ENCODE data around the gene ATP7B. TPM values are rescaled to one million over a fixed set of nuclear protein-coding genes. Genes with fewer than 3 reads are reported as not detected.

Gene ATP7B
- total RNA-seq, 1 donor: 5.6 TPM

GRCh38 chr13:52009946-52010345, 1.3 kb downstream of the ATP7B start:
- no peak for DNase-seq (ENCODE audit: low read depth)
- no peak for TF ChIP-seq CTCF (IDR thresholded peaks at IDR 0.05; ENCODE audit: insufficient read depth, low read depth, low read length)
- no peak overlapping the region for H3K4me3 ChIP-seq (ENCODE audit: low read depth, low read length)

GRCh38 chr13:52006523-52007245, 4.6 kb downstream of the ATP7B start:
- no peak for TF ChIP-seq CTCF (IDR thresholded peaks at IDR 0.05; ENCODE audit: insufficient read depth, low read depth, low read length)
- H3K4me3 ChIP-seq (ENCODE audit: low read depth, low read length): no peak overlapping the region
- DNase-seq (ENCODE audit: low read depth): no peak

GRCh38 chr13:52005841-52006522, 5.3 kb downstream of the ATP7B start:
- no peak for DNase-seq (ENCODE audit: low read depth)
- H3K4me3 ChIP-seq (ENCODE audit: low read depth, low read length): no peak overlapping the region
- no peak for TF ChIP-seq CTCF (IDR thresholded peaks at IDR 0.05; ENCODE audit: insufficient read depth, low read depth, low read length)

- no peak for DNase-seq (ENCODE audit: low read depth)
- TF ChIP-seq CTCF (IDR thresholded peaks at IDR 0.05; ENCODE audit: insufficient read depth, low read depth, low read length): no peak
- no peak overlapping the region for H3K4me3 ChIP-seq (ENCODE audit: low read depth, low read length)
Observed at GRCh38 chr13:52004511-52005170, 6.6 kb downstream of the ATP7B start.

GRCh38 chr13:52003541-52003940, 7.7 kb downstream of the ATP7B start:
- no peak for DNase-seq (ENCODE audit: low read depth)
- no peak for TF ChIP-seq CTCF (IDR thresholded peaks at IDR 0.05; ENCODE audit: insufficient read depth, low read depth, low read length)
- no peak overlapping the region for H3K4me3 ChIP-seq (ENCODE audit: low read depth, low read length)

- no peak for DNase-seq (ENCODE audit: low read depth)
- TF ChIP-seq CTCF (IDR thresholded peaks at IDR 0.05; ENCODE audit: insufficient read depth, low read depth, low read length): no peak
- H3K4me3 ChIP-seq (ENCODE audit: low read depth, low read length): no peak overlapping the region
Observed at GRCh38 chr13:52002361-52002760, 8.9 kb downstream of the ATP7B start.
